Parathyroid adenoma (tissue), 2 donors: Measurements from ENCODE around the gene JAK3.
"Not testable (repeated sequence)": the region's sequence is repeated elsewhere in the genome, so short reads cannot be mapped to it uniquely, and the experiment has no call there.

Experiments
- H2AFZ ChIP-seq: fragments of 300-600 bp; sonication (generic); one replicate; pipeline ENCODE4 v1.7.0; 2017; ENCODE audit warnings: antibody characterized with exemption, mild to moderate bottlenecking
- H3K27ac ChIP-seq: fragments of 300-600 bp; sonication (generic); one replicate; pipeline ENCODE4 v1.7.0; 2017
- H3K27me3 ChIP-seq: fragments of 300-600 bp; sonication (generic); one replicate; pipeline ENCODE4 v1.7.0; 2017; ENCODE audit warnings: low read length; ENCODE audit not compliant: control insufficient read depth, insufficient read depth
- H3K36me3 ChIP-seq: fragments of 300-600 bp; sonication (generic); one replicate; pipeline ENCODE4 v1.7.0; 2017; ENCODE audit warnings: low read length; ENCODE audit not compliant: control insufficient read depth, insufficient read depth
- H3K4me1 ChIP-seq: fragments of 300-600 bp; sonication (generic); one replicate; pipeline ENCODE4 v1.7.0; 2017; ENCODE audit warnings: control low read depth
- H3K4me2 ChIP-seq: fragments of 300-600 bp; sonication (generic); one replicate; pipeline ENCODE4 v1.7.0; 2017; ENCODE audit warnings: low read length
- H3K4me3 ChIP-seq: fragments of 300-600 bp; sonication (generic); one replicate; pipeline ENCODE4 v1.7.0; 2017; ENCODE audit warnings: low read depth, low read length
- H3K79me2 ChIP-seq: fragments of 300-600 bp; sonication (generic); one replicate; pipeline ENCODE4 v1.7.0; 2017; ENCODE audit warnings: control low read depth
- H3K9ac ChIP-seq: fragments of 300-600 bp; sonication (generic); one replicate; pipeline ENCODE4 v1.7.0; 2017; ENCODE audit warnings: mild to moderate bottlenecking
- H3K9me3 ChIP-seq: fragments of 300-600 bp; sonication (generic); one replicate; pipeline ENCODE4 v1.7.0; 2017; ENCODE audit warnings: low read length; ENCODE audit not compliant: control insufficient read depth
- TF ChIP-seq, protein P1 (sequence below): fragments of 300-600 bp; sonication (generic); IDR thresholded peaks from one replicate; pipeline ENCODE4 v1.7.0; 2017; ENCODE audit warnings: antibody characterized with exemption, mild to moderate bottlenecking
- donor health status: primary hyperparathyroidism.

JAK3 gene

DNA sequence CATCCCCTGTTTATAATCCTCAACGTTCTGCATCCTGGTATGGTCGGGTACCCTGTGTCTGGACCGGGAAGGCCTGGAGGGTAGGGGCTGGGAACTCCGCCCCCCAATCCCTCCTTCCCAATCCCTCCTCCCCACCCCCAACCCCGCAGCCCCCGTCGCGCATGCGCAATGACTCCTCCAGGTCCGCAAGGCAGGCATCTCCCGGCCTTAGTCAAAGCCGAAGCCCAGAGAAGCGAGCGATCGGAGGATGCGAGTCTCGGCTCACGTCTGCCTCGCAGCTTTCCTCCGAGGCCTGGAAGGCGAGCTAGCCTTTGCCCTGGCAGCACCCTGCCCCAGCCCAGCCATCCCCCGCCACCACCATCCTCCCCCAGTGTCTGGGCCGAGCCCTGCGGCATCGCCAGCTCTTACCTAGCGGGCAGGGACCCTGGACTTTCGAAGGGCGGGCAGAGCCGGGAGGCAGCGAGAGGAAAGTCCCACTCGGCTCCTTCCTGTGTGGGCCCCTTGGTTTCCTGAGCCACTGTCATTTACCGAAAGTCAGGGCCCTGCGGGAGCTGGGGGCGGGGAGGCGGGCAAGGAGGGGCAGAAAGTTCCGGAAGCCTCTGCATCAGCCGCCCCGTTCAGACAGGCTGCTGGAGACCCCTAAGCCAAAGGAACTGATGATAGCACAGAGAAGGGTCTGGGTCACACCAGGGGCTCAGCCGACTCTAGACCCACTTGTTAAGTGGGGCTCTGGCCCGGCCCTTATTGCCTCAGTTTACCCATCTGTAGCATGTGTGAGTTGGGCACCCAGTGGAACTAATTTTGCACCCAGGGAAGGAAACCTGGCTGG lies at the start of gene JAK3:
TSS of gene JAK3 (minus strand) at position 445 of the 829 bp plus-strand sequence. CDS start 3,565 bp downstream, outside the sequence.
- H3K36me3 ChIP-seq, result no peaks in the 10 kb centered on the region

GRCh38 chr19:17893766-17894165 lies 46.0 kb upstream of the JAK3 start:
- Histone ChIP-seq H3K27ac (no peak overlapping the region), H3K4me1 (no peaks in the 10 kb centered on the region), H3K79me2 (no peaks in the 10 kb centered on the region), H2AFZ (no peak overlapping the region), H3K4me2 (no peak overlapping the region), H3K9ac (no peak overlapping the region), H3K9me3 (no peaks in the 10 kb centered on the region), H3K27me3 (no peaks in the 10 kb centered on the region), H3K36me3 (no peaks in the 10 kb centered on the region), H3K4me3 (no peak overlapping the region)
- TF ChIP-seq, protein P1, sequence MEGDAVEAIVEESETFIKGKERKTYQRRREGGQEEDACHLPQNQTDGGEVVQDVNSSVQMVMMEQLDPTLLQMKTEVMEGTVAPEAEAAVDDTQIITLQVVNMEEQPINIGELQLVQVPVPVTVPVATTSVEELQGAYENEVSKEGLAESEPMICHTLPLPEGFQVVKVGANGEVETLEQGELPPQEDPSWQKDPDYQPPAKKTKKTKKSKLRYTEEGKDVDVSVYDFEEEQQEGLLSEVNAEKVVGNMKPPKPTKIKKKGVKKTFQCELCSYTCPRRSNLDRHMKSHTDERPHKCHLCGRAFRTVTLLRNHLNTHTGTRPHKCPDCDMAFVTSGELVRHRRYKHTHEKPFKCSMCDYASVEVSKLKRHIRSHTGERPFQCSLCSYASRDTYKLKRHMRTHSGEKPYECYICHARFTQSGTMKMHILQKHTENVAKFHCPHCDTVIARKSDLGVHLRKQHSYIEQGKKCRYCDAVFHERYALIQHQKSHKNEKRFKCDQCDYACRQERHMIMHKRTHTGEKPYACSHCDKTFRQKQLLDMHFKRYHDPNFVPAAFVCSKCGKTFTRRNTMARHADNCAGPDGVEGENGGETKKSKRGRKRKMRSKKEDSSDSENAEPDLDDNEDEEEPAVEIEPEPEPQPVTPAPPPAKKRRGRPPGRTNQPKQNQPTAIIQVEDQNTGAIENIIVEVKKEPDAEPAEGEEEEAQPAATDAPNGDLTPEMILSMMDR, result no peak

More for the DNA sequence above, at the start of gene JAK3:
- Histone ChIP-seq H3K4me3 (peak within 1 kb of the TSS; percentile 31), H3K9me3 (no peaks in the 10 kb centered on the region), H2AFZ (peak within 1 kb of the TSS; percentile 65), H3K27ac (peak within 1 kb of the TSS; percentile 48), H3K27me3 (no peaks in the 10 kb centered on the region), H3K4me2 (no peak within 1 kb of the TSS), H3K9ac (no peak within 1 kb of the TSS), H3K4me1 (no peaks in the 10 kb centered on the region), H3K79me2 (no peaks in the 10 kb centered on the region)
- TF ChIP-seq, protein P1, result no peak

- Histone ChIP-seq H3K4me3 (no peak overlapping the region), H2AFZ (no peak overlapping the region), H3K79me2 (no peaks in the 10 kb centered on the region), H3K4me2 (no peak overlapping the region), H3K9me3 (no peaks in the 10 kb centered on the region), H3K36me3 (no peaks in the 10 kb centered on the region), H3K27me3 (no peaks in the 10 kb centered on the region), H3K9ac (no peak overlapping the region), H3K4me1 (no peaks in the 10 kb centered on the region), H3K27ac (no peak overlapping the region)
- TF ChIP-seq, protein P1, result no peak
Measured at GRCh38 chr19:17889609-17890214, 41.9 kb upstream of the JAK3 start.

DNA sequence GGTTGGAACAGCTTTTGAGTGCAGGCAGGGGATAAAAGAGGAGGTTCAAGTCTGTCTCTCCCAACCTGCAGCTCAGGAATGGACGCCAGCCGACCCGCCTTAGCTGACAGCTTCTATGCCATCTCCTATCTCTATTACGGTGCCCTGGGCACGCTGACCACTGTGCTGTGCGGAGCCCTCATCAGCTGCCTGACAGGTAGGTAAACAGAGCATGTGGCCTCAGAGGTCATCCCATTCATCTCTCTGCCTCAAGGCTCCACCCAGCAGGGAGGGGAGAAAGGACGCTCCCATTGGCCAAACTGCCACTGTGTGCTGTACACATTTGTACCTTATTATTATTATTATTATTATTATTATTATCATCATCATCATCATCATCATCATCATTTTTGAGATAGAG lies 40.5 kb upstream of the JAK3 start:
- Histone ChIP-seq H3K27me3 (no peaks in the 10 kb centered on the region), H3K79me2 (no peaks in the 10 kb centered on the region), H3K9ac (no peak overlapping the region), H3K27ac (no peak overlapping the region), H3K36me3 (no peaks in the 10 kb centered on the region), H2AFZ (no peak overlapping the region), H3K4me2 (no peak overlapping the region), H3K4me3 (no peak overlapping the region), H3K4me1 (no peaks in the 10 kb centered on the region), H3K9me3 (no peaks in the 10 kb centered on the region)
- TF ChIP-seq, protein P1, result no peak

- not testable (repeated sequence) for H3K4me2 ChIP-seq, H3K36me3 ChIP-seq, H3K4me3 ChIP-seq, H3K27me3 ChIP-seq, H3K4me1 ChIP-seq, H3K27ac ChIP-seq, H2AFZ ChIP-seq, H3K9me3 ChIP-seq, H3K9ac ChIP-seq, H3K79me2 ChIP-seq
Measured at GRCh38 chr19:17887221-17887620, 39.4 kb upstream of the JAK3 start.
